NCI-H1105 (cell line): ENCODE measurements around the gene HOXA7.

Source experiments
- DNase-seq: peaks from one replicate; lab custom pipeline; 2025; lab: John Stamatoyannopoulos, UW

Gene HOXA7

DNA sequence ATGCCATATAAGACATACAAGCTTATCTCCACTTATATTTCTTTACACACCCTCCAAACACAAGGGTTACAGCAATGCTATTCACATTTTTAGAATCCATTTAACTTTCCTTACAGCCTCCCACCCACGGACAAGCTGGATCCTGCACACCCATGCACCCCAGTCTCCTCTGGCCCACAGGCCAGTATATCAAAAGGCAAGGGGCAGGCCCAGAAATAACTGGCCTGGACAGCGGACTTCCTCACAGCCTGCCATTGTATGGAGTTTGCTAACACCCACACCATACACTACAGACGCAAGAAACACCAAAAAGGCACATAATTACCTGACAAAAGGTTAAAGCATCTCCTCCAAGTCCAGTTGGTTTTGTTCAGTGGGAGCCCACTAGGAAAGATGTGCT is 37.9 kb downstream of the HOXA7 start:
- DNase-seq = no peak

DNA sequence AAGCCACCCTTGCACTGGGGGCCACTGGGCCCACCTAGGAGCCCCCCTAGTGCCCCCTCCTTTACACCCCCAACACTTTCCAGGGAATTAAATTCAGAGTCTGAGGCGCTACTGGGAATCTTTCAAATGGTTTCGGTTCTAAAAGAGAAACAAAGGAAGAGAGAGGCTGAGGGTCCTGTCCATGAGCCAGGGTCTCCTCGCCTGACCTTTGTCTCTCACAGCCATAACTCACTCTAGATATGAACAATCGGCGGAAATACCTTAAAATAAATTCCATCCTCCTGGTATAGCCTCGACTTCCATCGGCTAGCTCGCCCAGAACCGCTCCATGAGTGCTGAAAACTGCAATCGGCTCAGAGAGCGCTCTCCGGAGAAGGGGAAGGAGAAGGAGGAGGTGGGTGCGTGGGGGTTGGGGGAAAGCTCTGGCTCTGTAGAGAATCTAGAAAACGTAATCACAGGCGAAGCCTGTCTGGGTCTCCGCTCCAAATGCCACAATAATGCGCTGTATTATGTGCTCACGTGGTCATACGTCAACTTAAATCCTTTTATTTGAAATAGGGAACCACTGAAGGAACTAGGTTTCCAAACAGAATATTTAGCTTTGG is 38.5 kb downstream of the HOXA7 start:
- no peak for DNase-seq

DNA sequence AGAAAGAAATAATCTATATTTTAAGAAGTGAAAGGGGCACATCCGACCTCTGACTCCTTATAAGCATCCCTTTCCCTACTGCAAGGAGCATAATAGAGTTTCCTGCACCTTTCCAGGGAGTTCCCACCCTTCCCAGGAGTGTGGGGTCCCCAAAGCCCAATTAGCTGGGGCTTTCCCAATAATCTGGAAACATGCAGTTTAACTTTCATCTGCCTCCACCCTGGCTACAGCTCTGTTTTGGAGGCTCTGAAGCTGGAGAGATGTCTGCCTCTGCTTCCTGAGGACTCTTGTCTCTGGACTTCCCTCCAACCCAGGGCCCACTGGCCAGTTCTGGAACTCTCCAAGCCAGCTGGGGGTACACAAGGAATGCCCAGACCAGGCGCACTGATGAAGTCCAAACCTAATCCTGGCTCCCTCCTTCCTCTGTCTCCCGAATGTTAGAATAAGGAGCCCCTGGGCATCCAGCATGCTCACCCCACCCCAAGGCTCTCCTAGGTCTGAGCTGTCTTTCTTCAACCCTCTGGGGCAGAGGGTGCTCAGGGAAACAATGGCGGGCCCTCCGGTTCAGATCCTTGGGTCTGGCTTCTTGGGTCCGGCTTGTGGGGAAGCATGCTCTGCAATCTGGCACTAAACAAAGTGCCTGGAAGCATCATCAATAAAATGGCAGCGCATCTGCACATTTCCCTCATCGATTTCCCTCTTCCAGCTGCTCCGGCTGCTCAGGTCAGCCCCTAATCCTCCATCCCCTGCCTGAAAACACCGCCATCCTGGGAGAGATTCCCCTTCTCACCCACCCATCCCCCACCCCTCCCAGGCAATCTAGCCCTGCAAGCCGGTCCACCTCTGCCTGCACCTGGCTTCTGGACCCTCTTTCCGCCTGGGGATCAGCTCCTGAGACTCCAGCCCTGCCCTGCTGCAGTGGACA is 39.3 kb downstream of the HOXA7 start:
- no peak for DNase-seq

DNA sequence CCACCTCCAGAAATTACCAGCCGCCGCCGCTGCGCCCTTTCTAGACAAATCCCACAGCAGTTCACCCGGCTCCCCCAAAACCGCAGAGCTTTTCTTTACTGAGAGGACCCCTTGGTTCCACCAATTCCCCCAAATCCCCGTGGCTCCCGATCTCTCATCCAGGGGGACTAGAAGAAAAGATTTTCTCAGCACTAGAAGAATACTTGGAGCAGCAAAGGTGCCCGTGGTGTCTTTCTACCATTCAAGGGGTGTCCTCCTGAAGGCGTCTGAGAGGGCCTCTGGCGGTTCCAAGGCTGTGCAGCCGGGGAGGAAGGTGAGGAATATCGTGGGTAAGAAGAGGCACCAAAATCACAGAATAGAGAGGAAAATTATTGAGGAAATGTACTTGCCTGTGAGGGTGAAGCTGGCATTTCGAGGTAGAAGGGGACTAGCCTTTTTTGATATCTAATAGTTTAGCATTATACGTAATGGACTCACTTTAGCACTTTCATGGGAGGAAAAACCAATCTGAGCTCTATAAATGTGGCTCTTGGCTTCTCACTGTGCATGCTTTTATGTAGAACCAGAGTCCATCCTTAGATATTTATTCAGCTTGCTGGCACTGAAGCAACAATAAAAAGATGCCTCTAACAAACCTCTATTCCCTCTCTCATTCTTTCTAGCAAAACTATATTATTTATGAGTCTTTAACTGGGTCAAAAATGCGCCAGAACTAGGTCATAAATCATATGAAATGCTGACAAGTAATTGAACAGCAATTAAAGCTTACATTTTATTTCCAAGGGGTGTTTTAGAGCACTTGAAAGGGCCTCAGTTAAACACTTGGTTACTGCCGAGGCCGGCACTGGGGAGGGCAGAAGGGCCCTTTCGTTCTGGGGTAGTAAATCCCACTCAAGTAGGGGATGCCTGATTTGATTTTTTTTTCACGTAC is 40.2 kb downstream of the HOXA7 start:
- no peak for DNase-seq

DNA sequence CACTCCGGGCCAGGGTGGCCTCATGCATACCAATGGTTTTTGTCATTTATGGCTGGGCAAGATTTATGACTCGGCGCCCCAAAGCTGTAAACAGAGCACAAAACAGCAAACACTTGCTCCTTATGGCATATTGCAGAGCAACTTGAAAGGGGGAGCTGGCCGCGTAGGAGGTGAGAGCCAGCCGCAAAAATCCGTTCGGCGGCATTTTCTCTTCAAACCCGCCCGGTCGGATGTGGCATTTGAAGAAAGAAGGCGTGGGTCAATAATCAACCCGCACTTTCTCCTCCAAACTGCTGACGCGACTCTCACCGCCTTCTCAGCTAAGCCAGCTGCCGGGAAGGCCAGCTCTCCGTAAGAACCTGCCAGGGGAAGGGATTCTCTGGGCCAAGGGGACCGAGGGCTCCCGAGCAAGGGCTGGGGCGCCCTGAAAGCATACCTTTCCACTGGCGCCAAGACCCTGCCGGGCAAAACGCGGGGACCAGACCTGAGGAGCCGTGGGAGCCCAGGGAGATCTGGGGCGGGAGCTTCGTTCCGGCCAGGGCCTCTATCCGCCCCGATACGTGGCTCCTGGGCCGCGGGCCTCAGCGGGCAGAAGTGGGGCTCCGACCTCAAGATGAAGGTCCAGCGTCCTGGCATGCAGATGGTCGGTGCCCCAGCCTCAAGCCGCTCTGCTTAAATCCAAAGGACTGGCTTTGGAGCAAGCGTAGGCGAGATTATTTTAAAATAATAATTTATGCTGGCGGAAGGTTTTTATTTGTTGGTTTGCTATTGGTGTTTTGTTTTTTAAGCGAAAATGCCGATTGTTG is 41.1 kb downstream of the HOXA7 start:
- no peak for DNase-seq

DNA sequence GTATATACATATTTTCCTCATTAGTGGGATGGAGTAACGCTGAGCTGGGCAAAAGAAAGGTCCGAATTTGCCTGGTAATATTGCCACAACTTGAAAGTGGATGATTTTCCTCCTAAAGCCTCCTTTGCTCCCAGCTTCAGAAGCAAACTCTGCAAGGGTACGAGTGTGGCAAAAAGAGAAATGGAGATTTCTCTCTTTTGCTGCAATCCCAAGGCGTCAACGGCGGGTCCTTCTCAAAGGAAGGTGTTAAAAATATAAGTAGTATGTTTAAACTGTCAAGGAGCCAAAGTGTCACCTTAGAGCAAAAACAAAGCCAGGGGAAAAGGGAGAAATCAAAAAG is 41.6 kb downstream of the HOXA7 start:
- DNase-seq = no peak

DNA sequence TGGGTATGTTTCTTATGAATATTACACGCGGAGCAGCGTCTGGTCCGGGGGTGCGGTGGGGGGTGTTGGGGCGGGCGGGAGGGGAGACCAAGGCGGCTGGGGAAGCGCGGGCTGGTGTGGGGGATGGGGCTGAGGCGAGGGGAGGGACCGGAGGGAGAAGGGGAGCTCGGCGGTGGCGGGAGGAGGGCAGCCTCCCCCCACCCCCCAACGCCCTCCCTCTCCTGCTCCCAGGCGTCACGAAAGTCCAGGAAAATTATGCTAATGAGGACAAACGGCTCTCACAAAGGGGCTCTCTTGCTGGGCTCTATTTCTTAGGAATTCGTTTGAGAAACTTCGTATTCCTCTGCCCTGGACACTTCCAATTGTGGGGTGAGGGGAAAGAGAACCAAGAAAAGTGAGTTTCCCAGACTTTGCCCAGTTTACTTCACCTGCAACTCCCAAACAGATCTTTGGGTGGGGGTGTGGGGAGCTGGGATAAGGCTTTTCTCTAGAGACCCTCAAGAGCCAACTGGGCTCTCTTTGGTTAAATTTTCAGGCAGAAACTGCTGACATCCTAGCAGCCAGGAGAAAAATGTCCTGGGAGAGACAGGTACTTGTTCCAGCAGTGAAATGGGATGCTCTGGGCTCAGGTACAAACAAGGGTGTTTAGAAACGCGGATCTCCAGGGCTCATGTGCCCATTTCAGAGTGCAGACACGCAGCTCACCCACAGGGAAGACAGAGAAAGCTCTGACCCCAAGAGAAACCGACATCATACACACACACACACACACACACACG is 42.3 kb downstream of the HOXA7 start:
- DNase-seq = peak; percentile 15

DNA sequence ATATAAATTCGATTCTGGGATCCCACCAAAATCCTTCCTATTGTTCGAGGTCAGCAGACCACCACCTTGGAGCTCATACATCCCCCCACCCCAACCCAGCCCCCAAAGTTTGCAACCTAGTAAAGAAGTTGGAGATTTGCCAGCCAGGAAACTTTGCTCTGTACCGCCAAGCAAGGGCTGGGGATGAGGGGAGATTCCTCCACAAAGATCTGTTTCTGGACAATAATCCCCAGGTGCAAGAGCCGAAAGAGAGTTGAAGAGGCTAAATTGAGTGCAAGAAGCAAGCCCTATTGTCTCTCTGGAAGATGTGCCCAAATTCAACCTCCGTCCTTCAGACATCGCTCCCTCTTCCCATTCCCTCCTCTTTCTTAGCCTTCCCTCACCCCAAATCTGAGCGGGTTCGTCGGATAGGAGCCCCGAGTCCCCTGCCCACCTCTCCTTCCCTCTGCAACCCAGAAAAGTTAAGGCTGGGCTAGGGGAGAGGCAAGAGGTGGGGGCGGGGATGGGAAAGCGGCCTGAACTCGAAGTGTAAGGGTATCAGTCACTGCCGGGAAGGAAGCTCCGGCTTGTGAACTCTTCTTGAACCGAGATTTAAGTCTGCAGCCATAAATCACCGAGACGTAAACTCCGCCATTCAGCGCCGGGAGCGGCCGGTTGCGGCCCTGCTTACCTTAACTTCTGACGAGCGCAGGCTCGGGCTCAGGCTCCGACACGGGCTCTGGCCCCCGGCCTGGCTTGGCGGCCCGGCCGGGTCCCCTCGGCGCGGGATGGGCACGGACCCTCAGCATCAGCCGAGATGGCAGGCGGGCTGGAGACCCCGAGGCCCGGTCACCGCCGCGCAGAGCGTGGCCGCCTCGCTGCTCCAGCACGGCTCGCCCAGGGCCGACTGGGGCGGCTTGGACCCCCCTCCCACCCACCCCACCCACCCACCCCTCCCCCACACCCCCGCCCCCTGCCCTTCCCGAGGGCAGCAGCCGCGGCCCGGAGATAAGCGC is 43.2 kb downstream of the HOXA7 start:
- no peak for DNase-seq

DNA sequence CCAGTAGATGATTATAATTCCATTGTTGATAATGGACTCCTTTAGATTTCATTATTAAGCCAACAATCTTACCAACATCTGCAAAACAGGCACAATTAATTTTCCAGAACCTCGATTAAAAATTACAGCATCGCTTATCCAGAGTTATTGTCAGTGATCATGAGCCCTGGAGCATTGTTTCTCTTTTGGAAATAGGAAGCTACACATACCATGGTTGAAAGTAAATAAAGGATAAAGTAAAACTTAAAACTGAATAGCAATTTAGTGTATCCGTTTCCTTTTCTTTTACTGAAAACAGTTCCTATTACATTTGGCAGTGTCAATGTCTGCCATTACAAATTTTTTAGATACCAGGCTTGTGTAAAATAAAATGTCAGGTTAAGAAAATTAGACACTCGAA is 44.1 kb downstream of the HOXA7 start:
- DNase-seq = no peak

DNA sequence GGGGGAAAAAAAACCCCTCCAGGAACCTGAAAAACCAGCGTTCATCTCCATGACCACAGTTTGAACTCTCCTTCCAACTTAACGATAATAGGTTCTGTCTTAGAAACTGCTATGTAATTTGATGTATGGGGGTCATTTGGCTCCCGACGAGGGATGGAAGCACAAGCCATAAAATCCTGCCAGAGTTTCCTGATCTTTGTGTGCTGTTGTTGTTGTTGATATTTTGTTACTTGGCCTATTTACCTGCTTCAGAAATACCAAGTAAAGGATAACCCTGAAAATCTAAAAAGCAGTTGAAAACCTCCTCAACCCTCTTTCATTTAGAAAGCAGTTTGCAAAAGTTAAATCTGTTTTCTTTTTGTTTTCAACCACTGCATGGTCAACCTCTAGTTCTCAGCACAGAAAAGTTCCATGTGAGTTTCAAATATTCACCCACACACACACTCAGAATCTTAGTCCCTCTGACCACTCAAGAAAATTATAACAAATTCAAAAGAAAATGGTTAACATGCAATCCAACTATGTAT is 44.7 kb downstream of the HOXA7 start:
- DNase-seq = no peak

DNA sequence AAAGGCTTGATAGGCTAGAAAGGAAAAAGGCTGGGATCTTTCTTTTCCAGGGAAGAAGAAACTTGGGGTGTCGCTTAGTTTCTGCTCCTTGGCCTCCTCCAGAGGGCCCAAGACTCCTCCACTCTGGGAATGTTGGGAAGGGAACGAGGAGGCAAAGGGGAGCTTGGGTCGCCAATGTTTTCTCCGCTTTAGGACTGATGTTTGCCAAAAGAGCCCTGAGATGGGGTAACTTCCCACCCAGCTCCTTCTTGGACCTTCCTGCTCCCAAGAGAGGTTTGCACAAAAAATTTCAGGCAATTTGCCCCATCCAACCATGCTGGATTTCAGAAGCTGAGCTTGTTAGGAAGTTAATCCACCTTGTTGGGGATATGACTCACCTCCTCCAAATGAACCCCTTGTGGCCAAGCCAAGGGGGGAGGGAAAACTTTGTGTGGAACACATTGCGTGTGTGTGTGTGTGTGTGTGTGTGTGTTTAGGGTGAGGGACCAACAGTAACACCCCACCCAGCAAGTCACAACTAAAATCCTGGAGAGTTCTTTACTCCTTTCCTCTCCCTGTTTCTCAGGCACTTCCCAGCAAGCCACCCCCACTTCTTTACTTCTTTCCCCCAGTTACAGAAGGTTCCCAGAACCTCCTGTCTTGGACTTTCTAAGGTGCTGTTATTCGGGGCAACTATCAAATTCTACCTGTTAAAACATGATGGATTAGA is 45.3 kb downstream of the HOXA7 start:
- no peak for DNase-seq

DNA sequence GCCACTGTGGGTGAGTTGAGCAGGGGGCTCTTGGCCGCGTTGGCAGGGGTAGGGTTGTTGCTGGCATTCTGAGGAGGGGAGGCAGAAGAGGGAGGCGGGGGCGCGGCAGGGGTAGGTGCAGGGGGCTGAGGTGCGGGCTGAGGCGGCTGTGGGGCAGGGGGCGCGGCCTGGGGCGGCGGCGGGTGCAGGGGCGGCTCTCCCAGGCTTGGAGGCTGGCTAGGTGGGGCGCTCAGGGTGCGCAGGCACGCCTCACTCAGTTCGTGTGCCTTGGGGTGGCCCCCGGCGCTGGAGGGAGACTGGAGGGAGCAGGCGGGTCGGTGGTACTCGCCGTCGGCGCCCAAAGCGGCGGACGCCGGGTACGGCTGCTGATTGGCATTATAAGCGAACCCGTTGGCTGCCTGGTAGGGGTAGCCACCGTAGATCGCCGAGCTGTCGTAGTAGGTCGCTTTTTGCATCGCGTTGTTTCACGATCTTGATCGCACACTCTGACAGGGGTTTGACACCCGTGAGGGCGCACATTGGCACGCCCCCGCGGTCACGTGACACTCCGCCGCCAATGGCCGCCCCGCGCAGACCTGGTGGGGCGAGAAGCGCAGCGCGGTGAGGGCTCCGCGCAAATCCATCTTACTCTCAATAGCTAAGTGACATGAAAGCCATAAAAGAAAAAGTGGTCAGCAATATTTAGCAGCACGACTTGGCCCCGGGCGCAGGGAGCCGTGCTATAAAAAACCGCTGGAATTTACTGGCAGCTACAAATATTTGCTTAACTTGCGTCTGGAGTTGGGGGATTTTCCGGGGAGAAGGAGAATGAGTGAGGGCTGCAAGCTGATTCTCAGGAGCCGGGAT is 46.1 kb downstream of the HOXA7 start:
- no peak for DNase-seq

DNA sequence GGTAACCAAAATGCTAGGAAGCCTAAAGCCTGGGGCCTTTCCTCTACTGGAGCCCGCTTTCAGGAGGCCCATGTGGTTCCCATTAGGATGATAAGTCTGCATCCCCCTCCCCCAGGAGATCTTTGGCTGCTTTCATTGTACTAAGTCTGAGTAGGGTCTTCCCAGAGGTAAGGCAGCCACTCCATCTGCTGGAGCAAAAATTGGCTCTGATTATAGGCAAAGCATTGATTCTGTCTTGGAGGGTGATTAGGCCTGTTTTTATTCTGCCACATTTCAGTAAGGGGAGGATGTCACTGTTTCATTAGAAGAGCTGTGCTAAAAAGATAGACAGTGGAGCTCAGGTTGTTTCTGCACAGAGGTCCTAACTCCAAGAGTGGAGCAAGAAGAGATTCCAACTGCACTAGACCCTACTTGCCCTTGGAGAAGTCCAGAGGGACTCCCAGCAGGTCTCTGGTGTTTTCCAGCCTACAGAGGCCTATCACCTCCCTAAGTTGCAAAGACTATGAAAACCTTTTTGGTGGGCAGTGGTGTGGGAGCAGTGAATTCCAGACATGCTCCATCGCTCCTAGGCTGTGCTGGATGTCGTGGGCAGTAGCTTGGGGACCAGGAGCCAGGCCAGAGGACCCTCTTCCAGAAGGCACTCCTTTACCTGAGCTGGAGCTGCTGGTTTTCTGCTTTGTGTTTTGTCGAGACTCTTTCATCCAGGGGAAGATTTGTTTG is 46.8 kb downstream of the HOXA7 start:
- DNase-seq = no peak

DNA sequence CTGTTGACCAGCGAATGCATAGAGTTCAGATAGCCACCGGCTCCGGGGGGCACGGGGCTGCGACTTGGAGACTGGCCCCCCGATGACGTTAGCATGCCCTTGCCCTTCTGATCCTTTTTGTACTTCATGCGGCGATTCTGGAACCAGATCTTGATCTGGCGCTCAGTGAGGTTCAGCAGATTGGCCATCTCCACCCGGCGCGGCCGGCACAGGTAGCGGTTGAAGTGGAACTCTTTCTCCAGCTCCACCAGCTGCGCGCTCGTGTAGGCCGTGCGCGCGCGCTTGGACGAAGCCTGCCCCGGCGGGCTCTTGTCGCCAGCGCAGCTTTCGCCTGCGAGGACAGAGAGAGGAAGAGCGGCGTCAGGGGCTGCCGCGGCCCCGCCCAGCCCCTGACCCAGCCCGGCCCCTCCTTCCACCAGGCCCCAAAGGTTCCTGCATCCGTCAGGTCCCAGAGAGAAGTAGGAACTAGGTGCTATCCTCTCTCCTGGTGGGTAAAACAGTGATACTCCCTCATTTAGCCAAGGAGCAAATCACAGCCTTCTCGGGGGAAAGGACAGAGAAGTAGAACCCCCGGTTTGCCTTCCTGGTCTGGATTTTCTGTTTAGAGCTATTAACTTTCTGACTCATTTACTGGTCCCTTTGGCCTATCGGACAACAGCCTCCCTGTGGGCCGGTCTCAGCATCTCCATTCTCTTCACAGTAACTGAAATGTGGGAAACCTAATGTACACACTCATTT is 47.9 kb downstream of the HOXA7 start:
- DNase-seq = no peak

DNA sequence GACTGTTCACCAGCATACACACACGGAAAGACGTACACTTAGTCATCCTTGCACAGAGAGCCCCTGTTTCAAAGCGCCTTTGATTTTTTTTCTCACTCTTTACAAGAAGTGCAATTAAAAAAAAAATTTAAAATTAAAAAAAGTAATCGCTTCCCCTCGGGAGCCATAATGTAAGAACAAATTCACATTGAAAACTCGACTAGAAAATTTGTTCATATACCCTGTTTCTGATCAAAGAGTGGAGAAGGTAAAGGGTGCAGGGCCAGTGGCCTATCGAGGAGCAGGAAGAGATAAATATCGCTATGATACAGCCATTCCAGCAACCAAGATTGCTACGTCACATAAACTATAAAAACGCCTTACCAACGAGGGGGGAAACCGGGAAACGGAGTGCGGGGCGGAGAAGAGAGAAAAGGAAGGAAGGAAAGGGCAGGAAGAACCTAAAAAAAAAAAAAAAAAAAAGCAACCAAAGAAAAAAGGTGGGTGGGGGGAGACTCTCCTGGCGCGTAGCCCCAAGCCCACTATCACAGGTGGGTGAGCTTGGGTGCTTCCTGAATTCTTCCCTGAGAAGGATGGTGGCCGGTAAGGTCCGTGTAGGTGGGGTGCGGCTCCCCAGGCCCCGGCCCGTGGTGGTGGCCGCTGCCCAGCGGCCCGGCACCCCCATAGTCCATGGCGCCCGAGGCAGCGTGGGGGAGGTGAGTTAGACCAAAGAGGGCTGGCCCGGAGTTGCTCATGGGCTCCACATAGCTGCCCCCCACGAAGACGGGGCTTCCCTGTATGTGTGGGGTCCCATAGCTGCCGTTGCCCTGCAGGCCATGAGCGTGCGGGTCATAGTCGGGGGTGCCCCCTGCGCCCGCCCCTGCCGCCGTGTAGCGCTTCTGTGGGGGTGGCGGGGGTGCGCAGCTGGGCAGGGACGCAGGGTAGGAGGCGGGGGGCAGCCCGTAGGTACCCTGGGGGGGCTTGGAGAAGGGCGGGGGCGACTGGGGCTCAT is 48.8 kb downstream of the HOXA7 start:
- no peak for DNase-seq
